ENCODE measurements around the gene SLC39A11. TPM values are rescaled to one million over a fixed set of nuclear protein-coding genes. Genes with fewer than 3 reads are reported as not detected.

The SLC39A11 gene
- total RNA-seq, 2 donors from 2014 or later: 18.1 to 20.1 TPM

DNA sequence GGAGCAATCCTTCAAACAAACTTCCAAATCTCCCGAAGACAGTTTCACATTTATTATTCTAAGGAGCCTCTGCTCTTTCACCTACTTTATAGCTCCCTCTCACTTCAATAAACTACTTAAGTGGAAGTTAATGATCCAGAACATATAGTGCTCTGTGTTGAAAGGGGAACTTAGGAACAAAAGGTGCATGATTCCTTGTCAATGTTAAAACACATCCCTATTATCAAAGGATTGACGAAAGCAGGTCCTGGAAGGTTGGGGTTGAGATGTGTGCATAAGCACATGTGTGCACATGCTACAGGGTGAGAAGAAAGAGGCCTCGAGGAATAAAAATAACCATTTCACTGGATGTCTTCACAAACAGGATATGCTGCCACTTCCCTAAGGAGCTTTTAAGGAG, 170.3 kb downstream of the SLC39A11 start:
- Mint-ChIP-seq H3K9me3 (peaks cover 2% of the 10 kb centered on the region), H3K27ac (no peak overlapping the region), H3K36me3 (ENCODE audit: low read depth) (no peaks in the 10 kb centered on the region), H3K4me1 (peaks cover 15% of the 10 kb centered on the region), H3K4me3 (no peak overlapping the region), H3K27me3 (ENCODE audit: insufficient read depth) (no peaks in the 10 kb centered on the region)
- H3K9me3 ChIP-seq (ENCODE audit: control insufficient read depth, low read length): peaks cover 8% of the 10 kb centered on the region
- 95% methylated on average over 3 of the region's 3 CpGs; no CpG with 5 or more reads in 1 of the 2 experiments for WGBS, 2 experiments (ENCODE audit: insufficient coverage in 1 of 2, insufficient read length in 1 of 2)
- no peaks in the 10 kb centered on the region for H3K36me3 ChIP-seq (ENCODE audit: control insufficient read depth, insufficient read depth, low read length)
- DNase-seq: no peak
- H3K9ac ChIP-seq (ENCODE audit: extremely low read depth, low read length, poor library complexity, severe bottlenecking): no peak overlapping the region
- no peak overlapping the region for H3K4me3 ChIP-seq (ENCODE audit: low read length)
- H3K27ac ChIP-seq (ENCODE audit: low read depth, low read length): no peak overlapping the region
- TF ChIP-seq, protein P1, sequence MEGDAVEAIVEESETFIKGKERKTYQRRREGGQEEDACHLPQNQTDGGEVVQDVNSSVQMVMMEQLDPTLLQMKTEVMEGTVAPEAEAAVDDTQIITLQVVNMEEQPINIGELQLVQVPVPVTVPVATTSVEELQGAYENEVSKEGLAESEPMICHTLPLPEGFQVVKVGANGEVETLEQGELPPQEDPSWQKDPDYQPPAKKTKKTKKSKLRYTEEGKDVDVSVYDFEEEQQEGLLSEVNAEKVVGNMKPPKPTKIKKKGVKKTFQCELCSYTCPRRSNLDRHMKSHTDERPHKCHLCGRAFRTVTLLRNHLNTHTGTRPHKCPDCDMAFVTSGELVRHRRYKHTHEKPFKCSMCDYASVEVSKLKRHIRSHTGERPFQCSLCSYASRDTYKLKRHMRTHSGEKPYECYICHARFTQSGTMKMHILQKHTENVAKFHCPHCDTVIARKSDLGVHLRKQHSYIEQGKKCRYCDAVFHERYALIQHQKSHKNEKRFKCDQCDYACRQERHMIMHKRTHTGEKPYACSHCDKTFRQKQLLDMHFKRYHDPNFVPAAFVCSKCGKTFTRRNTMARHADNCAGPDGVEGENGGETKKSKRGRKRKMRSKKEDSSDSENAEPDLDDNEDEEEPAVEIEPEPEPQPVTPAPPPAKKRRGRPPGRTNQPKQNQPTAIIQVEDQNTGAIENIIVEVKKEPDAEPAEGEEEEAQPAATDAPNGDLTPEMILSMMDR (conservative IDR thresholded peaks at IDR 0.05): no peak
- H3K27me3 ChIP-seq (ENCODE audit: control insufficient read depth, insufficient read depth, low read length, poor library complexity, severe bottlenecking): no peaks in the 10 kb centered on the region
- H3K4me1 ChIP-seq (ENCODE audit: control insufficient read depth, insufficient read depth, low read length): peaks cover 4% of the 10 kb centered on the region

- TF ChIP-seq, protein P1 (conservative IDR thresholded peaks at IDR 0.05): no peak
- WGBS, 2 experiments (ENCODE audit: insufficient coverage in 1 of 2, insufficient read length in 1 of 2): 88 to 96% methylated on average over 3 to 5 of the region's 5 CpGs
- Histone ChIP-seq H3K27me3 (ENCODE audit: control insufficient read depth, insufficient read depth, low read length, poor library complexity, severe bottlenecking) (no peaks in the 10 kb centered on the region), H3K36me3 (ENCODE audit: control insufficient read depth, insufficient read depth, low read length) (no peaks in the 10 kb centered on the region), H3K9ac (ENCODE audit: extremely low read depth, low read length, poor library complexity, severe bottlenecking) (no peak overlapping the region), H3K4me3 (ENCODE audit: low read length) (no peak overlapping the region), H3K27ac (ENCODE audit: low read depth, low read length) (no peak overlapping the region), H3K9me3 (ENCODE audit: control insufficient read depth, low read length) (peaks cover 8% of the 10 kb centered on the region), H3K4me1 (ENCODE audit: control insufficient read depth, insufficient read depth, low read length) (peaks cover 4% of the 10 kb centered on the region)
- Mint-ChIP-seq H3K36me3 (ENCODE audit: low read depth) (no peaks in the 10 kb centered on the region), H3K4me1 (peaks cover 12% of the 10 kb centered on the region), H3K4me3 (no peak overlapping the region), H3K27ac (no peak overlapping the region), H3K27me3 (ENCODE audit: insufficient read depth) (no peaks in the 10 kb centered on the region), H3K9me3 (peaks cover 2% of the 10 kb centered on the region)
- DNase-seq: no peak
Observed at GRCh38 chr17:72921347-72922054, 171.0 kb downstream of the SLC39A11 start.

DNA sequence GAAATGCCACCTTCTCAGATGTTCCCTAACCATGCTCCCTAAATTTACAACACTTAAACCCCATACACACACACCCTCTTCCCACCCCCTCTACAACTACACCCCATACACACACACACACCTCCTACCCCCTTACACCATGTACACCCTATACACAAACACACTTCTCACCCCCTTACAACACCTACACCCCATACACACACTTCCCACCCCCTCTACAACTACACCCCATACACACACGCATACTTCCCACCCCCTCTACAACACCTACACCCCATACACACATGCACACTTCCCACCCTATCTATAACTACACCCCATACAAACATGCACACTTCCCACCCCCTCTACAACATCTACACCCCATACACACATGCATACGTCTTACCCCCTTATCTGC, 172.0 kb downstream of the SLC39A11 start:
- no peak for DNase-seq
- WGBS, 2 experiments (ENCODE audit: insufficient coverage in 1 of 2, insufficient read length in 1 of 2): 78 to 94% methylated on average over 1 to 2 of the region's 2 CpGs
- Histone ChIP-seq H3K36me3 (ENCODE audit: control insufficient read depth, insufficient read depth, low read length) (no peaks in the 10 kb centered on the region), H3K27ac (ENCODE audit: low read depth, low read length) (no peak overlapping the region), H3K9me3 (ENCODE audit: control insufficient read depth, low read length) (peaks cover 8% of the 10 kb centered on the region), H3K4me3 (ENCODE audit: low read length) (no peak overlapping the region), H3K9ac (ENCODE audit: extremely low read depth, low read length, poor library complexity, severe bottlenecking) (no peak overlapping the region), H3K27me3 (ENCODE audit: control insufficient read depth, insufficient read depth, low read length, poor library complexity, severe bottlenecking) (no peaks in the 10 kb centered on the region), H3K4me1 (ENCODE audit: control insufficient read depth, insufficient read depth, low read length) (peaks cover 2% of the 10 kb centered on the region)
- TF ChIP-seq, protein P1 (conservative IDR thresholded peaks at IDR 0.05): no peak
- no peaks in the 10 kb centered on the region for H3K27me3 Mint-ChIP-seq (ENCODE audit: insufficient read depth)
- H3K36me3 Mint-ChIP-seq (ENCODE audit: low read depth): no peaks in the 10 kb centered on the region
- no peak overlapping the region for H3K27ac Mint-ChIP-seq
- H3K4me1 Mint-ChIP-seq: peaks cover 2% of the 10 kb centered on the region
- H3K4me3 Mint-ChIP-seq: no peak overlapping the region
- peaks cover 2% of the 10 kb centered on the region for H3K9me3 Mint-ChIP-seq
